Measurements from ENCODE around the gene CAMTA1.

CAMTA1 gene

DNA sequence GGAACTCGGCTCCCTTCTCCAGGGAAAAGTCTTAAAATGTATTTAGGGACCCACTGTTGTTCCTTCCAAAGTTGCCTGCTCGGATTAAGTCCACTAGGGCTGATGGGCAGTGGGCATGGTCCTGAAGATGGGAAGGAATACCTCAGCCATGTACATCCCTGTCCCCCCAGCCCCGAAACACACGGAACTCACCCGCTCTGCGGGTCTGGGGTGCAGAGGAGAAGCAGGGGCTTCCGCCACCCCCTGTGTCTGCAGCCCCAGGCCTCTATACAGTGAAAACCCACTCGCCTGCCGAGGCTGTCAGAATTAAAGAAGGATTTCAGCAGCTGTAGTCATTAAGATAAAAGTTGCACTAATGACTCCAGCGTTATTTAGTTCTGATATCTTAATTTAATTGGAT is 773.2 kb downstream of the CAMTA1 start:
- TF ChIP-seq, protein P1, sequence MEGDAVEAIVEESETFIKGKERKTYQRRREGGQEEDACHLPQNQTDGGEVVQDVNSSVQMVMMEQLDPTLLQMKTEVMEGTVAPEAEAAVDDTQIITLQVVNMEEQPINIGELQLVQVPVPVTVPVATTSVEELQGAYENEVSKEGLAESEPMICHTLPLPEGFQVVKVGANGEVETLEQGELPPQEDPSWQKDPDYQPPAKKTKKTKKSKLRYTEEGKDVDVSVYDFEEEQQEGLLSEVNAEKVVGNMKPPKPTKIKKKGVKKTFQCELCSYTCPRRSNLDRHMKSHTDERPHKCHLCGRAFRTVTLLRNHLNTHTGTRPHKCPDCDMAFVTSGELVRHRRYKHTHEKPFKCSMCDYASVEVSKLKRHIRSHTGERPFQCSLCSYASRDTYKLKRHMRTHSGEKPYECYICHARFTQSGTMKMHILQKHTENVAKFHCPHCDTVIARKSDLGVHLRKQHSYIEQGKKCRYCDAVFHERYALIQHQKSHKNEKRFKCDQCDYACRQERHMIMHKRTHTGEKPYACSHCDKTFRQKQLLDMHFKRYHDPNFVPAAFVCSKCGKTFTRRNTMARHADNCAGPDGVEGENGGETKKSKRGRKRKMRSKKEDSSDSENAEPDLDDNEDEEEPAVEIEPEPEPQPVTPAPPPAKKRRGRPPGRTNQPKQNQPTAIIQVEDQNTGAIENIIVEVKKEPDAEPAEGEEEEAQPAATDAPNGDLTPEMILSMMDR (conservative IDR thresholded peaks at IDR 0.05; ENCODE audit: low read depth, low read length): no peak
- DNase-seq (ENCODE audit: low read depth): no peak
- no peak overlapping the region for H3K4me3 ChIP-seq (ENCODE audit: low read length)

DNA sequence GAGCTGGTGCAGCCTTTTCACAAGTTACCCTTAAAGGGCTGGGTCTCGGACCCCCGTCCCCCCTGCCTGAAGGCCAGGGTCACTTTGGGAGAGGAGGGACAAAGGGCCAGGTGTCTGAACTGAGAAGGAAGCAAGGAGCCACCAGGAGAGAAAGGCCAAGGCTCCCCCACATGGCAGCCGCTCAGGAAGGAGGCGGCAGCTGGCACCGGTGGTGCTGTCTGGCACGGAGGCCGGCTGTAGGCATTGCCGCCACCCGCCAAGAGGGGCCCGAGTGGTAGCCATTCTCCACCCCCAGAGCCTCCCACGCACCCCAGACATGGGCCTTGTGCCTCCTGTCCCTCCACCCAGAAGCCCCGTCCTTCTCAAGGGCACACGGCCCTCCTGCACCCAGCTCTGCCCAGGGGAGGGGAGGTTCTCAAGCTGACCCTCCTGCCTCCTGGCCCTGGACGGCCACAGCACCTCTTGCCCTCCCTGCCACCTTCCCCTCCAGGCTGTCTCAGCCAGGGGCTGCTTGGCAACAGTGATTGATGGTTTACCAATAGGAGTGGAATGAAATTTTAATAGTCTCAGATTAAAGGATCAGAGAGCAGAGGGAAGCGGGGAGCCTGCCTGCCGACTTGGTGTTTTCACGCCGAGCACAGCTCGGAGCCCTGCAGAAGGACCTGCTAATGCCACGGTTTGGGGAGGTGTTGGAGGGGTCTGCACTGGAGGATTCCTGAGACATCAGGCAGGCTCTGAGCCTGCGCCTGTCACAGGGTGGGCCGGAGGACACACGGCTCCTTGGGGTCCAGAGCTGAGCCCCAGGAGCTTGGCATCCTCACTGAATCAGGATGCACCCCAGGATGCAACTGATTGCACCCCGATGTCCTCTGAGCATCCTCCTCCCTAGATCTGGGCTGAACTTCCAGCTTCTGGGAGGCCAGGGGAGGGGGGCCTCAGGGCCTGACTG is 773.9 kb downstream of the CAMTA1 start:
- TF ChIP-seq, protein P1 (conservative IDR thresholded peaks at IDR 0.05; ENCODE audit: low read depth, low read length): no peak
- no peak for DNase-seq (ENCODE audit: low read depth)
- H3K4me3 ChIP-seq (ENCODE audit: low read length): no peak overlapping the region

DNA sequence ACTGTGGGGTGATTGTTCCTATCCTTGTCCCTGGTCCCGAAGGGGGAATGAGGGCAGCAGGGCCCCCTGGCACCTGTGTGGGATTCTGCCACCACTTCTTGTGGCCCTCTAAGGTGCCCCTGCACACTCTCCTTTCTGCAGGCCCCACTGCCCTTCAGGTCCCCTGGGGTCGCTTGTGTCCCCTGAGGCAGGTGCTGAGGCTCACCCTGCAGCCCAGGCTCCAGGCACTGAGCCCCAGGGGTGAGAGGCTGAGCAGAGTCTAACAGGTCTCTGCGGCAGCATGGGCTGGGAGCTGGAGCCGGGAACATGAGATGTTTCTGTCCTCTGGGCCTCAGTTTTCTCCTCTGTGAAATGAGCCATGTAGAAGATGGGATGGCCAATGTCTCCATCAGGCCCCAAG is 774.9 kb downstream of the CAMTA1 start:
- DNase-seq (ENCODE audit: low read depth): no peak
- no peak overlapping the region for H3K4me3 ChIP-seq (ENCODE audit: low read length)
- TF ChIP-seq, protein P1 (conservative IDR thresholded peaks at IDR 0.05; ENCODE audit: low read depth, low read length): no peak

DNA sequence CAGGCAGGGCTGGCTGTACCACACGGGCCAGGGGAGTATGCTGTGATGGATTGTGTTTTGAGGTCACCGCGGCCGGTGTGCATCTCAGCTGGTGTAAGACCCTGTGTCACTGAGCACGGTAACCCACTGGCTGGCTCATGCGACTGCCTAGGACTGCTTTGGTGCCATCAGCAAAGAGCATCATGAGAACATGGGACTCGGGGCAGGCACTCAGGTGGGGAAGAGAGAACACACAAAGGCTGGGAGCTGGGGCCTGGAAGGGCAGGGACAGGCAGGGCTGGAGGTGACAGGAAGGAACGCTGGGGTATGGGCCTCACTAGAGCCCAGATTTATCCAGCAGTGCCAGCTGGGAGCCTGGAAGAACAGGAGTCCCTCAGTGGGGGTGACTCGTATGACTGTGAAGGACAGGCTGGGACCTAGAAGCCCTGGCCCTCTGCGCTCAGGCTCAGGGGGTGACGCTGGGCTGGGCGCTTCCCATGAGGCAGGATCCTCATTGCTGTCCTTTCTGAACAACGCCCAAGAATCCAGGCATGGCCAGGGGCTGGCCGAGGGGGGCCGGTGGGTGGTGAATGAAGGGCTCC is 775.4 kb downstream of the CAMTA1 start:
- TF ChIP-seq, protein P1 (conservative IDR thresholded peaks at IDR 0.05; ENCODE audit: low read depth, low read length): no peak
- no peak overlapping the region for H3K4me3 ChIP-seq (ENCODE audit: low read length)
- DNase-seq (ENCODE audit: low read depth): no peak

DNA sequence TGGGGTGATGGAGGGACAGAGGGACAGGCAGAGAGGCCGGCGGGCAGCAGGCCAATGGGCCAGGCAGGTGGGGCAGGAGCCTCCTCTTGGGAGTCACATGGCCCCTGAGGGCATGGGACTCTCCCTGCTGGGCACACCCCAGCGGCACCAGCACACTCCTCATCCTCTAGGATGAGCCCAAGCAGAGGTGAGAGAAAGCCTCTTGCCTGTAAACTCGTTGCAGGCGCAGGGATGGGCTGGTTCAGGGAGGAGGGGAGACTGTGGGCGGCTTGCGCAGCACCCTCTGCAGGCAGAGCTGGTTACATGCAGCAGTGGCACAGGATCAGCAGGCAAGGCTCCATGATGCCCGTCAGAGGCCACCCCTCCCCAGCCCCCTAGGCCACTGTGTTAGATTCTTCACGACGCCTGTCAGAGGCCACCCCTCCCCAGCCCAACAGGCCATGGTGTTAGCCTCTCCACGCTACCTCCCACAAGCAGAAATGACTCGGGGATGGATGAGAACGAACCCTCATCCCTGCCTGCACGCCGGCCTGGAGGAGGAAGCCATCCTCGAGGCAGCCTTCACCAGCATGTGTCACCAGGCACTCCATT is 776.2 kb downstream of the CAMTA1 start:
- TF ChIP-seq, protein P1 (conservative IDR thresholded peaks at IDR 0.05; ENCODE audit: low read depth, low read length): peak; percentile 65
- H3K4me3 ChIP-seq (ENCODE audit: low read length): no peak overlapping the region
- no peak for DNase-seq (ENCODE audit: low read depth)

DNA sequence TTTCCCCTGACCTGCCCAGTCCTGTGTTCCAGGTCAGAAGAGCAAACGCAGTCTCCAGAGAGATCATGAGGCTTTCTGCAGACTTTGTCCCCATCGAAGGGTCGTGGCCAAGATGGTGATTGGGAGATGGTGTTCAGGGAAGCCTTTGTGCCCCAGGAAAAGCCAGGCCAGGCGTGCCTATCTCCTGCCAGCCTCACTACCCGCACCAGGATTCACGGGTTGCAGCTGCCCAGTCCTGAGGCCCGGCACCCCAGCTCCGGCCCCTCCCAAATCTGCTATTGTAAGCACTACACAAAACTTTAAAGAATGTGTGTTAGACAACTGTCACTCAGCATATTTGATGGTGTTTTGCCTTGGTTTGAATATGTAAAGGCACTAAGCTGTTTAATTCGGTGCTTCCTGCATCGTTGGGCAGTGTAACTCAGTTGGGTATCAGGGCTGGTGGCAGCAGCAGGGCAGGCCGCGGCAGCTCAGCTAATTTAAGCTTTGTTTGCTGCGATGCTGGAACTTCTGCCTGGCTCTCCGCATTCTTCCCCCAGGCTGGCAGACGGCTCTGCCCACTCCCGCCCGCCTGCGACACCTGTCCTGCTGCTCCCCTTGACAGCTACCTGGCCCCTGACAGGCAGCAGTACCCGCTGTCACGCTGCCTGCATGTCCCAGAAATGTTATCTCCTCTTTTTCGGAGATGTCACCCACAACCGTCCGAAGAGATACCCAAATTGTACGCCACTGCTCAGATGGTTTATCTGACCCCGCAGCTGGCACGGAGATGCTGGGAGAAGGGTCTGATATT is 776.9 kb downstream of the CAMTA1 start:
- DNase-seq (ENCODE audit: low read depth): no peak
- no peak overlapping the region for H3K4me3 ChIP-seq (ENCODE audit: low read length)
- TF ChIP-seq, protein P1 (conservative IDR thresholded peaks at IDR 0.05; ENCODE audit: low read depth, low read length): no peak

Measured in retinal pigment epithelial cell (primary cell).